GM18951 (cell line): ENCODE measurements around the gene HOATZ.

Experiments
- POLR2A ChIP-seq: IDR thresholded peaks from 4 replicates; pipeline ENCODE4 v1.6.1; 2011; ENCODE audit warnings: mild to moderate bottlenecking; ENCODE audit not compliant: insufficient read length, insufficient read depth; ENCODE audit errors: extremely low read depth
- in situ Hi-C: fragments of 300-500 bp; cut with MboI; formaldehyde crosslinking; loops from one replicate; pipeline ENCODE4 v1.12.0; 2022; ENCODE audit warnings: low sequenced_read_pairs, mixed read lengths, inconsistent platforms; ENCODE audit not compliant: unreplicated experiment

Gene HOATZ

DNA sequence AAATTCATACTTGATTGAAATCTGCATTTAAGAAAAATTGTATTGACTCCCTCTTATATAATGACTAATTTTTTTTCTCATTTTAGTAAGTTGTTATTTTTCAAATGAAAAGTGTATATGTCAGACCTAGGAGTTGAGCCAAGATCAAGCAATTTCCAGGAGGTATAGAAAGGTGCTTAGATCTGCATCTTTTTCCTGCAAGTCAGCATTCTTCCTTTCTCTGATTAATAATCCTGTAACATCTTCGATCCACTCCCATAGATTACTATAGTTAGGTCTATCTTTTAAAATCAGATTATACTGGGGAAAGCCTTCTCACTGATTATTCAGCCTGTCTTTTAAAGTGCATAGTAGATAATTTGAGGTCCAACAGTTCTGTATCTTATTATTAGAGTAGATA lies 12.7 kb downstream of the HOATZ start:
- TF ChIP-seq POLR2A, result no peak
- in situ Hi-C loops, result no loop called here

- TF ChIP-seq POLR2A, result no peak
- in situ Hi-C loops, result no loop called here
These were observed 14.0 kb downstream of the HOATZ start for GRCh38 chr11:111528557-111528956.

GRCh38 chr11:111530091-111530490 lies 15.5 kb downstream of the HOATZ start:
- TF ChIP-seq POLR2A, result no peak
- in situ Hi-C loops, result no loop called here

- in situ Hi-C loops, result no loop called here
These were observed 16.6 kb downstream of the HOATZ start for GRCh38 chr11:111531136-111531535.

GRCh38 chr11:111531687-111532364 lies 17.2 kb downstream of the HOATZ start:
- no peak for TF ChIP-seq POLR2A
- in situ Hi-C loops, result no loop called here

More at GRCh38 chr11:111531136-111531535, 16.6 kb downstream of the HOATZ start:
- TF ChIP-seq POLR2A, result no peak

DNA sequence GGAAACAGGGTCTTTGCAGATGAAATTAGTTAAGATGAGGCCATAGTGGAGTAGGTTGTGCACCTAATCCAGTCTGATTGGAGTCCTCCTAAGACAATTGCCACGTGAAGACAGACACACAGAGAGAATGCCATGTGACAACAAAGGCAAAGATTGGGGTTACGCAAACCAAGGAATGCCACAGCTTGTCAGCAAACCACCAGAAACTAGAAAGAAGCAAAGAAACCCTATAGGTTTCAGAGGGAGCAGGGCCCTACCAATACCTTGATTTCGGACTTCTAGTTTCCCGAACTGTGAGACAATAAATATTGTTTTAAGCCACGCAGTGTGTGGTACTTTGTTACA lies 17.8 kb downstream of the HOATZ start:
- in situ Hi-C loops, result no loop called here
- TF ChIP-seq POLR2A, result no peak

DNA sequence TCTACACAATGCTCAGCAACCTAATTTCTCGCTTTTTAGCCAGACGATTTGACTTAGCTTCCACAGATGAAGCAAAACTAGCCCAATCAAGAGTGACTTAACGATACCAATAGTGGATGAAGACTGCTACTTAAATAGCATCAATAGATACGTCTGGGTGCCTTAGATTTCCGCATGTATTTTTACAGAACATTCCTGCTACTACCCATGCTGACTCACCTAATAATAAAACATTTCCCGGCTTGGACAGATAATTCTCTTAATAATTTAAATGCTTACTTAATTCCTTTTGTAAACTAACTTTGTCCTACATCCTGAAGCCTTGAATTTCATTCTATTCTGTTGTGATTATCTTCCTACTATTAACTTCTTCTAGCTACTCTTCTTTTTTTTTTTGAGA lies 20.7 kb downstream of the HOATZ start:
- no peak for TF ChIP-seq POLR2A
- in situ Hi-C loops, result no loop called here

- no peak for TF ChIP-seq POLR2A
- in situ Hi-C loops, result no loop called here
These were observed 22.8 kb downstream of the HOATZ start for GRCh38 chr11:111537336-111537860.

GRCh38 chr11:111538407-111539114 lies 24.0 kb downstream of the HOATZ start:
- in situ Hi-C loops, result no loop called here
- no peak for TF ChIP-seq POLR2A

- TF ChIP-seq POLR2A, result no peak
- in situ Hi-C loops, result no loop called here
These were observed 25.0 kb downstream of the HOATZ start for GRCh38 chr11:111539426-111540113.

GRCh38 chr11:111540114-111540936 lies 25.7 kb downstream of the HOATZ start, which contains the start of gene LAYN:
TSS of gene LAYN (plus strand) at chr11:111540720. CDS start at chr11:111540844, 124 bp downstream.
- TF ChIP-seq POLR2A, result no peak
- in situ Hi-C loops, result no loop called here

DNA sequence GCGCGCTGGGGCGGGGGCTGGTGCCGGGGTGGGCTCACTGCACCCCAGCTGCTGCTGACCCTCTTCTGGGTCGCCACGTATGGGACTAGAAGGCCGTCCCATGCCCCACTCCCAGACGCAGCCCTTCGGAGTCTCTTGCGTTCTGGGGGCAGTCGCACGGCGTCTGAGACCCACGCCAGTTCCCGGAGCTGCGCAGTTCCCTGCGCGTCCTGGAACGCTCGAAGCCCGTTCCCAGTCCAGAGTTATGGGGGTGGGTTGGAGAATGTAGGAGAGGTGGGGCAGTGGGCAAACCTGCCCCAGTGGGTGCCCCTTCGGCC lies 26.3 kb downstream of the HOATZ start:
- in situ Hi-C loops, result no loop called here
- TF ChIP-seq POLR2A, result no peak

GRCh38 chr11:111541254-111542061 lies 26.9 kb downstream of the HOATZ start:
- no peak for TF ChIP-seq POLR2A
- in situ Hi-C loops, result no loop called here
